Stimulated activated CD4-positive, alpha-beta T cell treated with anti-CD3 and anti-CD28 coated beads, Interleukin-2, amount 100 ng/mL, for 48 hours (primary cell): Measurements from ENCODE around the gene LHX1.

Source experiments
- DNase-seq, 2 donors: peaks; one replicate each; pipeline ENCODE4 v3.0.0-alpha.2; 2020

LHX1 gene

GRCh38 chr17:36975922-36976515, 38.7 kb downstream of the LHX1 start:
- DNase-seq = no peak

- DNase-seq = no peak
Measured at GRCh38 chr17:36977066-36977465, 39.8 kb downstream of the LHX1 start.

- DNase-seq = no peak
Measured at GRCh38 chr17:36977568-36977967, 40.3 kb downstream of the LHX1 start.

GRCh38 chr17:36978810-36979564, 41.7 kb downstream of the LHX1 start:
- DNase-seq = no peak

- DNase-seq = no peak
Measured at GRCh38 chr17:36979565-36979941, 42.3 kb downstream of the LHX1 start.

GRCh38 chr17:36980280-36980761, 43.0 kb downstream of the LHX1 start:
- DNase-seq = no peak

GRCh38 chr17:36983618-36984017, 46.3 kb downstream of the LHX1 start:
- DNase-seq = no peak

GRCh38 chr17:36989173-36989572, 51.9 kb downstream of the LHX1 start:
- DNase-seq = no peak

- DNase-seq = no peak
Measured at GRCh38 chr17:36992701-36993100, 55.4 kb downstream of the LHX1 start.

- DNase-seq = no peak
Measured at GRCh38 chr17:36993227-36993626, 56.0 kb downstream of the LHX1 start.
